Limb (tissue), 2 donors: Measurements from ENCODE around the gene ATP8A2.

ENCODE experiments used
- DNase-seq, 2 donors: peaks; one replicate each; pipeline ENCODE4 v3.0.0-alpha.2; 2016; ENCODE audit errors: extremely low spot score in 2 of 2

ATP8A2 gene

GRCh38 chr13:25380741-25381324, 9.1 kb downstream of the ATP8A2 start:
- no peak for DNase-seq

GRCh38 chr13:25384758-25385410, 13.1 kb downstream of the ATP8A2 start:
- no peak for DNase-seq

DNA sequence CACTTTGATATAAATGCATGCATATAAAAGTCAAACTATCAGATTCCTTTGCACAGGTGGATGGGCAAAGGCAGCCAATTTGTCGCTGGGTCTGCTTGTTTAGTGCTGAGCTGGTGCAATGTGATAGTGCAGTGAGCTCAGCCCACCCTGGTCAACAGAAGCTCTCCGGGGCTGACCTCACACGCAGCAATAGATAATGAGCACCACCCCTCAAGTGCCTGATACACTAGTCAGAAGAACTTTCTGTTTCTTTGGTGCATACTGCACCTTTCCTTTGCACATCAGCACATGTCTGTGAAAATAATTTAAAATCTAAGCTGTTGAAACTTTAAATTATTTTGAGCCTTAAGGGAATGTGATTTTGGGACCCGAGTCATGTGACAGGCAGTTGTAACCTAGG, 20.2 kb downstream of the ATP8A2 start:
- DNase-seq = no peak

DNA sequence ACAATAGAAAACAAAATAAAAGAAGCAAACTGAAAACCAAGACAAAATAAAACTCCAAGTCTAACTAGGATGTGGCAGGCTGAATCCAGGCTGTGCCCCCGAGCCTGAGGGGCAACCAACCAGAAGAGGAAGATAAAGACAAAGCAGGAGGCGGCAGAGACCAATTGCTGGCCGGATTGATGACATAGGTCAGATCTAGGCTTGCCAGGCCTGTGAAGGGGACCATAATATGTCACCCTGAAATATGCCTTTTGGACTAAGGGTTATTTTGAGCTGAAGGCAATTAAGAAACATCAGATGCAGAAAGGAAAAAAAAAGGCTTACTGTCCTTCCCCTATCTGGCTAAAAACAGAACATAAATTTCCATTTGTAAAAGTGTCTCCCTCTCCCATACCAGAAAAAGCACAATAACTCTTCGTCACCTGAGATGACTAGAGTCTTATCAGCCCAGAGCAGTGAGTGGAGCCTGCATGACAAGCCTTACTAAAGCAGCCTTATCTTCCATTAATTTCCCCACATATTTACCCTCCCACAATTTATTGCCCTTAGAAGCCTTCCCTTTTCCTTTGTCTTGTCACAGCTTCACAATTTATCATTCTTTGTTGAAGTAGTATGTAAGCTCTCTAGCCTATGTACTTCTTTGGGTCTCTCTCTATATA, 22.8 kb downstream of the ATP8A2 start:
- DNase-seq = no peak

DNA sequence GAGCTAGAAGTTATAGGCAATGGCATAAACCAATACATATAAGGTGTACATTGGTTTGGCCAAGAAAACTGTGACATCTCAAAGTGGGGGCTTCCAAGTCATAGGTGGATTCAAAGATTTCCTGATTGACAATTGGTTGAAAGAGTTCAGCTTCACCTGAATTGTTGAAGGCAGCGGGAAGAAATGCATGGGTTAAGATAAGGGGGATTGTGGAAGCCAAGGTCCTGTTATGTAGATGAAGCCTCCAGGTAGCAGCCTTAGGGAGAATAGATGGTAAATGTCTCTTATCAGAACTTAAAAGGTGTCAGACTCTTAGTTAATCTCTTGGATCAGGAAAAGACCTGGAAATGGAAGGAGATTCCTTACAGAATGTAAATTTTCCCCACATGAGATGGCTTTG, 26.0 kb downstream of the ATP8A2 start:
- no peak for DNase-seq

GRCh38 chr13:25400925-25401324, 29.2 kb downstream of the ATP8A2 start:
- DNase-seq = peak in 1 of 2 donors; percentile 4

GRCh38 chr13:25401958-25402357, 30.2 kb downstream of the ATP8A2 start:
- DNase-seq = no peak

- no peak for DNase-seq
Measured at GRCh38 chr13:25406377-25406776, 34.6 kb downstream of the ATP8A2 start.

DNA sequence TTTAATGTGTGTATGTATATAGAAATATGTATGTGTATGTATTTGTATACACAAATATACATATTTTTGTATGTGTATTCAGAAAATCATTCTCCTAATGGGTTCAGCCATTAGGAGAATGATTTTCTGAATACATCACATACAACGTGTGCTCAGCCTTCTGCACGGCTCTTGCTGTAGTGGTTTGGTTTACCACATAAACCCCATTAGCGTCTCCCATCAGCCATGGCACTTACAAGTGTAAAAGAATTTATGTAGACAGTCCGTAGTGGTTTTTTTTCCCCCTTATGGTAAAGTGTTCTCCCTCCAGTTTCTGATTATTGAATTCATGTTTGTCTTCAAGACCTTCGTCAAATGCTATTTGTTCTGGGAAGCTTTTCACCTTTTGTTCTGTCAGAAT, 38.2 kb downstream of the ATP8A2 start:
- no peak for DNase-seq

- no peak for DNase-seq
Measured at GRCh38 chr13:25415241-25415640, 43.5 kb downstream of the ATP8A2 start.

DNA sequence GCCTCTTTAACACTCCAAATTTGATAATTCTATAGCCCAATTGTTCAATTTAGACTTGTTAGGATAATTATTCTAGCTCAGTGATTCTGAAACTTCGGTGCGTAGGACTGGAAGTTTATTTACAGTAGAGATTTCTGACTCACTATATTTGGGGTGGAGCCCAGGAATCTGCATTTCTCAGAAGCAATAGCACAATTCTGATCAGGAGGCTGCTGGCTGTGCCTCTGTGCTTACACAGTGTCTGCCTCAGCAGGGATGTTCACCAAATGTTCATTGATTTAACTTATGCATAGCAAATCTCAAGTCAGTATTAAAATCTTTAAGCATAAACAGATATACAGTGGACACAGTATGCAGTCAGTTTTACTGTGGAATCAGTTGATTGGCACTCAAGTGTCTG, 45.8 kb downstream of the ATP8A2 start:
- DNase-seq = no peak

DNA sequence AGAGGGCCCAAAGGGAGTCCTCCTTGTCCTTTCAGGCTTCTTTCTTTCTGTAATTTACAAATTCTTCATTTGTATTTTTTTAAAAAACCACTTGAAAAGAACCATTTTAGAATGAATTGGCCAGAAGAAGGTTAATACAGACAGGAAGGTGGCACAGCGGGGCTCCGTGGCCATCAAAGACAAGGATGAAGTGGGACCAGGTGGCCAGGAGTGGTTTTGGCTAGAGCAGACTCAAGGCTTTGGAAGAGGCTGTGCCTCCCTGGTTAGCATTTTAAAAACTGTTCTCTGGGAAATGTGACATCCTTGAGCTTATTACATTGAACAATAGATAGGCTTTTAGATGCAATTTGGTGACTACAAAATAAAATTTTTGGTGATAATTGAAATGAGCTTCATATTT, 48.4 kb downstream of the ATP8A2 start:
- no peak for DNase-seq

DNA sequence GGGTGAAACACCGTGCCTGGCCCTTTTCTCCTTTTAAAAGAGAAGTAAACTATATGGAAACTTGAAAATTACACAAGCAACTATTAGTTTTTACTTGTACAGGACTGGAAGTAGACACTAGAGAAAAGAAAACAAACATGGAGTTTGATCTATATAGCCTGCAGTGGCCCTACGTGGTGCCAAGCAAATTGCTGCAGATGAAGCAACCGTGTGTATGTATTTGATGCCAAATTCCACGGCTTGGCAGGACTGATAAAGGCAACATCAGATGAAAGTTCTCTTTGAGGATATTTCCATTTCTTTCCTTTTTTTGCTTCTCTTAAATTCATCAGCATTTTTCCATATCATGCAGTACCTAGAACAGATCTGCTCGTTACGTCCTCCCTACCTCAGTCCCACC, 49.8 kb downstream of the ATP8A2 start:
- no peak for DNase-seq

DNA sequence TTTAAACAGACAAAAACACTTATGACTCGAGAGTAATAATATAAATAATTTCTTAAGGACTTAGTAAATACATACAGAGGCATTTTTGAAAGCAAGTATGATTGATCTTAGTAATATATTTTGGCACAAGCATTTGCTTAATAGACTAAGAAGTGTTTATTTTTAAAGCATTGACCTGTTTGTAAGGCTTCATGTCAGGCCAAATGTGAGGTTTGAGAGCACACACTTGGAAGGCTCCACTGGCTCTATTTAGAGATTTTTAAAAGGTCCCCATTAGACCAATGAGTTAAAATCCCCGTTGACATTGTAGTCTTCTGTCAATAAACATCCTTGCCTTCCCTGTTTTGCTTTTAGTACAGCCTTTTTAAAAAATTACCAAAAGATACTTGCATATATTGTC, 50.4 kb downstream of the ATP8A2 start:
- no peak for DNase-seq

GRCh38 chr13:25423831-25424230, 52.1 kb downstream of the ATP8A2 start:
- DNase-seq = no peak

DNA sequence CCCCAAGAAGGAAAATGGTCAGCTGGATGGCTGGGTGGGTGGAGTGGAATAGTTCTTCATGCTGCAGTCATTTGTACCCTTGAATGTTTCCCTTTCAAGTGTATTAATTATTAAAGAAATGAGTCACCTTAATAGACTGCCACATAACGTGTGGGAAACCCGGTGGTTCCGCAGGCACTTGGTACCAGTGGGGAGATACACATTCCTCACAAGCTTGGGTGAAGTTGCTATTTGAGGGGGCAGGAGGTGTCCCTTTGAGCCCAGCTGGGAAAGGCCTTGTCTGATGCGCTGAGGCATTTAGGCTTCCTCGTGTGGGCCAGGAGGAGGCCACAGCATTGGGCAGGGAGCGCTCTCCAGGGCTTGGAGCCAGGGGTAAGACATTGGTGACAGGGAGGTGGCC, 57.7 kb downstream of the ATP8A2 start:
- DNase-seq = no peak

DNA sequence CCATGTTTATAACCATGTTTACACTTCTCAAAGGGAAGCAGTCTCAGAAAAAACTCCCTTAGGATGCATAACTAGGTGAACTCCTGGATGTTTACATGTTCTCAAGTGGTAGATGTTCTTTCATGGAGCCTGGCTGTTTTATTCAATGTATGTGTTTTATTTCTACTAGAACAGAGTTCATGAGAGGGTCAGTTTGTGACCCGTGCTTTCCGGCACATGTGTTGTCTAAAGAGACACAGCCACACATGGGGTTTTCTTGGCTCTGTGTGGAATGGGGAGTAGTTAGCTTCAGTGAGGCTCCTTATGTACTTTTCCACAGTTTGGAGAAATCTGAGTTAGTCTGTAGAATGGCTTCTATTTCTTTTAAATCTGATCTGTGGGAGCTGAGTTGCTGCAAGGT, 60.9 kb downstream of the ATP8A2 start:
- DNase-seq = peak in 1 of 2 donors; percentile 20

DNA sequence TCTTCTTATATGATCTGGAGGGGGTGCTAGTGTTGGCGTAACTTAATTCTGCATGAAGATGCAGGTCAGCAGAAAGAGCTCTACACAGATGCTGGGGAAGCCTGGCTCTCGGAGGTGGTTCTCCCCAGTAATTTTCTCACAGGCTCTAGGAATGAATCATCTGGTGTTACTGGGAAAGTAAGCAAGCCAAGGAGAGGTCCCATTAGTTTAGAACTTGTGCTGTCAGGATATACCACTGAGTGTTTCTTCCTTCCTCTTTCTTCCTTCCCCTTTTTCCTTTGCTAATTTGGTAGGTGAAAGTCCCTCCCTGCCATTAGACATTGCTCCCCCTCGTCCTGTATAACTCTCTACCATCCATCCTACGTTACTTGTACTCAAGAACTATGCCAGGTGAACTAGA, 68.3 kb downstream of the ATP8A2 start:
- no peak for DNase-seq

DNA sequence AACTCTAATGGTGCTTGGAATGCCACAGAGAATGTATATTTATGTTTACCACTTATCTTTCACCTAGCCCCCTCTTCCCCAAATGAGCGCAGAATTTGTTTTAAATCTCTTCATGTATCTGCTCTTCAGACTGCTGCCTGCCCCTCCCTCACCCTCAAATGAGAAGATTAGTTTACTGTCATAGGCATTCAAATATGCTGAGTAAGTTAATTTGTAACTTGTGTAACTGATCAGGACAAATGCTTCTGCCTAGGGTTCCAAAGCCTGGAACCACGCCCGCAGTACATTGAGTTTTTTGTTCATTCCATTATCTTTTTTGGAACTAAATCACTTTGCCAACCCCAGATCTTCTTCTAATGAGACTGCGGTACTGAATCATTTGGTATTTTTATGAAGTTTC, 74.5 kb downstream of the ATP8A2 start:
- no peak for DNase-seq

GRCh38 chr13:25447396-25447795, 75.6 kb downstream of the ATP8A2 start:
- DNase-seq = no peak

DNA sequence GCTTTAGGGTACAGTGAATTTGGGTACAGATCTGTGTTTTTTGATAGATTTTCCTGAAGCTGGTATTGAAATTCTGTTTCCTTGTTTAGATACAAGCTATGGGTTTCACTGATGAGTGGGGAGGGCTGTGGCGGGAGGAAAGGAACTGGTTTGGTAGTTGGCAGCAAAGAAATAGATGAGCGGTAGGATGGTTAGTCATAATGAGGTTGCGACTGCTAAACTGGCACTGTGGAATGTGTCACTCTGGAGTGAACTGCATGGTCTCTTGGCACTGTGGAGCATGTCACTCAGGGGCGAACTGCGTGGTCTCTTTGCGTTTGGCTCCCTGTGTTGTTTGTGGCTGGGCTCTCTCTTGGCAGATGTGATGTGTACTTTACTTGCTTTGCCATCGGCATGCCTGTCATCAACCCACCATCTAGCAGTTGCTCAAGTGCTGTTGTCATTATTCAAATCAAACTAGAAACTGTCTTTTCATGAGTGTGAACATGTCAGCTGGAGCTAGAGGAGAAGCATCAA, 82.1 kb downstream of the ATP8A2 start:
- no peak for DNase-seq

GRCh38 chr13:25455146-25455545, 83.4 kb downstream of the ATP8A2 start:
- DNase-seq = no peak

DNA sequence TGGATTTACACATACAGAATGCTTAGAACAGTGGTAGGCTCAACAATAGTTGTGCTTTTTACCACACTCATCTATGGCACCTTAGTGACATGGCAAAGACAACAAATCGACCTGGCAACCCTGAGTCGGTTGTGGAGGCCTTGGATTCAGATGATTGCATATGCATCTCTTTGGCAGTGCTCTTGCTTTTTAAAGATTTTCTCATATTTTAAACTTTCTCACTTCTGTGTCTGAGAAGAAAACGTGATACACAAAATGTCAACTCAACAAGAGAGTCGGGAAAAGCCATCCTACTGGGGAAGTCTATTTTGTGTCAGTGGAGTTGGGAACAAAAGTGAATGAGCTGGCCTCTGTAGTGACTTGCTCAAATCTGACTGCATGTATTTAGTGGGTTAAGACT, 85.8 kb downstream of the ATP8A2 start:
- DNase-seq = no peak
